Activated CD8-positive, alpha-beta T cell treated with anti-CD3 and anti-CD28 coated beads for 36 hours (primary cell): ENCODE results near the gene LPXN. TPM values are rescaled to one million over a fixed set of nuclear protein-coding genes. Genes with fewer than 3 reads are reported as not detected.

Source experiments
- ATAC-seq: fragments of 200-7000 bp; cut with Tn5 transposase; one replicate; pipeline ENCODE4 v1.10.0; 2021; ENCODE audit warnings: mild to moderate bottlenecking, moderate library complexity
- CTCF ChIA-PET: fragments of 350-600 bp; sonication (Branson Sonifier 250); formaldehyde crosslinking; loops from one replicate; lab custom pipeline; 2021; ENCODE audit warnings: antibody characterized with exemption; lab: Charles Lee
- POLR2A ChIA-PET: fragments of 350-600 bp; sonication (Branson Sonifier 250); formaldehyde crosslinking; loops from one replicate; lab custom pipeline; 2021; ENCODE audit warnings: antibody characterized with exemption; lab: Charles Lee
- DNase-seq: peaks from one replicate; pipeline ENCODE4 v3.0.0-alpha.2; 2020
- H3K27ac Mint-ChIP-seq: one replicate; pipeline ENCODE4 v1.8.0; 2021; ENCODE audit warnings: mild to moderate bottlenecking, mixed read lengths
- H3K27me3 Mint-ChIP-seq: one replicate; pipeline ENCODE4 v1.8.0; 2021; ENCODE audit warnings: mixed read lengths
- H3K36me3 Mint-ChIP-seq: one replicate; pipeline ENCODE4 v1.8.0; 2021; ENCODE audit warnings: low read depth, mixed read lengths
- H3K4me1 Mint-ChIP-seq: one replicate; pipeline ENCODE4 v1.8.0; 2021; ENCODE audit warnings: low read depth, mixed read lengths
- H3K4me3 Mint-ChIP-seq: one replicate; pipeline ENCODE4 v1.8.0; 2021; ENCODE audit warnings: mild to moderate bottlenecking, moderate library complexity, mixed read lengths
- H3K9me3 Mint-ChIP-seq: one replicate; pipeline ENCODE4 v1.8.0; 2021; ENCODE audit warnings: mixed read lengths
- CTCF ChIP-seq: fragments of 200-600 bp; IDR thresholded peaks from one replicate; pipeline ENCODE4 v1.8.0; 2022; ENCODE audit warnings: antibody characterized with exemption, mild to moderate bottlenecking
- intact Hi-C: fragments of 100-400 bp; cut with micrococcal nuclease; formaldehyde crosslinking; loops from one replicate; pipeline ENCODE4 v1.10.0; 2022
- total RNA-seq, 2 experiments: library from RNA; stranded (reverse); gene quantifications; one replicate each; pipeline ENCODE4 v1.2.3, GENCODE V29; 2021

Gene LPXN
- total RNA-seq, 2 experiments from 2014 or later = 139 TPM

DNA sequence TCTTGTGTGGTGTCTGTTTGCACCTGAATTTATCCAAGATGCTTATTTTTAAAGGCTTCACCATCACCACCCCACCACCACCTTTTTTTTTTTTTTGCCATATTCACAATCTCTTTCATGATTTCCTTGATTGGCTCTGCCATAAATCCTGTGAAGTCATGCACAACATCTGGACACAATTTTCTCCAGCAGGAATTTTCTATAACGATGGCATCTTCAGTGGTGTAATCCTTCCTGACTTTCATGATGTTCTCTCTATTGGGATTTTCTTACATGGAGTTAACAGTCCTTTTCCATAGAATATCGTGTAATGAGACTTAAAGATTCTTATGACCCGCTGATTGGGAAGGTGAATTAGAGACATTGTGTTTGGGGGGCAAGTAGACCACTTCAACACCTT is 21.0 kb upstream of the LPXN start:
- Mint-ChIP-seq H3K27ac (peak overlapping the region; percentile 43), H3K4me3 (no peak overlapping the region), H3K36me3 (peaks cover 49% of the 10 kb centered on the region), H3K9me3 (no peaks in the 10 kb centered on the region), H3K27me3 (no peaks in the 10 kb centered on the region), H3K4me1 (peaks cover 86% of the 10 kb centered on the region)
- intact Hi-C loops = no loop called here
- no peak for TF ChIP-seq CTCF
- ChIA-PET CTCF (interaction anchor here (0.8 to 2.0 kb wide), 4 partner anchors 9 to 32 kb away, joined by 4 to 10 read pairs (median 6); partner anchors contain the start of gene LPXN), POLR2A (interaction anchor here (3.4 kb wide), 1 partner anchor 18 kb away, joined by 22 read pairs; the partner anchor contains the start of gene ZFP91)
- no peak for ATAC-seq
- DNase-seq = no peak

- Mint-ChIP-seq H3K36me3 (peaks cover 48% of the 10 kb centered on the region), H3K27ac (no peak overlapping the region), H3K9me3 (no peaks in the 10 kb centered on the region), H3K4me3 (no peak overlapping the region), H3K4me1 (peaks cover 85% of the 10 kb centered on the region), H3K27me3 (no peaks in the 10 kb centered on the region)
- TF ChIP-seq CTCF = no peak
- intact Hi-C loops = no loop called here
- DNase-seq (no peak), ATAC-seq (no peak)
- ChIA-PET CTCF (interaction anchor here (1.7 kb wide), 1 partner anchor 26 kb away, joined by 5 read pairs; no protein-coding TSS in a partner anchor), POLR2A (interaction anchor here (1.4 to 1.8 kb wide), 2 partner anchors 12 to 17 kb away, joined by 3 to 6 read pairs; no protein-coding TSS in a partner anchor)
These were observed 19.2 kb upstream of the LPXN start for GRCh38 chr11:58594826-58595225.

- Mint-ChIP-seq H3K27me3 (no peaks in the 10 kb centered on the region), H3K4me1 (peaks cover 72% of the 10 kb centered on the region), H3K9me3 (no peaks in the 10 kb centered on the region), H3K27ac (peak overlapping the region; percentile 75), H3K36me3 (peaks cover 44% of the 10 kb centered on the region), H3K4me3 (no peak overlapping the region)
- POLR2A ChIA-PET = interaction anchor here (0.5 to 1.5 kb wide), 8 partner anchors 11 to 37 kb away, joined by 3 to 6 read pairs (median 4); partner anchors contain the start of gene CNTF
- intact Hi-C loops = no loop called here
- no peak for TF ChIP-seq CTCF
- CTCF ChIA-PET = interaction anchor here (1.1 to 1.7 kb wide), 3 partner anchors 11 to 24 kb away, joined by 4 to 5 read pairs (median 5); no protein-coding TSS in a partner anchor
- DNase-seq (peak; percentile 67), ATAC-seq (peak; percentile 89)
These were observed 17.3 kb upstream of the LPXN start for GRCh38 chr11:58592760-58593472.

DNA sequence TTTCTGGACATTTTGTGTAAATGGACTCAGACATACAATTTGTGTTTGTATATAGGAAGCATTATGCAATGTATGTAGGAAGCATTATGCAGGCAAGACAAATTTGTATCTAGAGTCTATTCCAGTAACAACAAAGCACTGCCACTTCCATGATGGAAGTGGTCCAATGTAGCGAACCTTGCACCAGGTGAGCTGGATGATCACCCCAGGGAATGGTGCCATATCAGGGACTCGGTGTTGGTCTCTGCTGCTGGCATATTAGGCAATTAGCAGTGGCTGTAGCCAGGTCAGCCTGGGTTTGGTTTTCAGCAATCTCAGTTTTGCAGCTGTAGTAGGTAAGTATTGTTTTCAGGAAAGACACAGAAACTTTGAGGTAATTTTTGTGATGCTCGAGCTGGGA is 16.0 kb upstream of the LPXN start:
- H3K36me3 Mint-ChIP-seq = peaks cover 43% of the 10 kb centered on the region
- ChIA-PET POLR2A (interaction anchor here (0.6 to 1.5 kb wide), 8 partner anchors 11 to 934 kb away, joined by 3 to 6 read pairs (median 4); no protein-coding TSS in a partner anchor), CTCF (no interaction called here)
- no peak overlapping the region for H3K4me3 Mint-ChIP-seq
- H3K9me3 Mint-ChIP-seq = no peaks in the 10 kb centered on the region
- intact Hi-C loops = no loop called here
- peaks cover 69% of the 10 kb centered on the region for H3K4me1 Mint-ChIP-seq
- H3K27me3 Mint-ChIP-seq = no peaks in the 10 kb centered on the region
- no peak for TF ChIP-seq CTCF
- DNase-seq (no peak), ATAC-seq (no peak)
- peak overlapping the region; percentile 1 for H3K27ac Mint-ChIP-seq

DNA sequence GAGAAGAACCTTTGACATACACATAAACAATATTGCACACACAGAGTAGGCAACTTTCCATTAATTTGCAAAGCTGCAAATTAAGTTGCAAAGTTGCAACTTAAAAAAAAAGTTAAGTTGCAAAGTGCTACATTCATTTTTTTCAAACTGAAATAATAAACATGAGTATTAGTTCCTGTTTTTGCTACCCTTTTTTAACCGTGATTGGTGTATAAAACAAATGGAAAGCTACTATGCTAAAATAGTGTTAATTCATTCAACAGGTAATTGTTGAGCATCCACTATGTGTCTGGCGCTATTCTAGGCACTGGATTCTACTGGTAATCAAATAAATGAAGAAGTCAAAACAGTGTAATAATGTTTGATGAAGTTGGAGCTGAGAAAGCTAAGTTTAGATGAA is 11.3 kb upstream of the LPXN start:
- no peak overlapping the region for H3K27ac Mint-ChIP-seq
- intact Hi-C loops = no loop called here

More for the DNA sequence above, 11.3 kb upstream of the LPXN start:
- ChIA-PET CTCF (interaction anchor here (1.2 to 1.9 kb wide), 4 partner anchors 10 to 43 kb away, joined by 3 to 9 read pairs (median 5); no protein-coding TSS in a partner anchor), POLR2A (interaction anchor here (0.8 kb wide), 1 partner anchor 9 kb away, joined by 3 read pairs; no protein-coding TSS in a partner anchor)
- no peak for ATAC-seq
- TF ChIP-seq CTCF = no peak
- no peak for DNase-seq
- Mint-ChIP-seq H3K9me3 (no peaks in the 10 kb centered on the region), H3K36me3 (peaks cover 36% of the 10 kb centered on the region), H3K4me3 (no peak overlapping the region), H3K4me1 (peaks cover 65% of the 10 kb centered on the region), H3K27me3 (no peaks in the 10 kb centered on the region)
